Duodenal mucosa (tissue), 2 donors: ENCODE measurements around the gene METTL22.

Experiments
- H3K27ac ChIP-seq: one replicate; pipeline ENCODE4 v1.7.0; 2013; ENCODE audit warnings: low read depth, low read length
- H3K27me3 ChIP-seq, 2 donors: one replicate each; pipeline ENCODE4 v1.7.0; 2013; ENCODE audit warnings: low read length in 2 of 2, control low read depth in 1 of 2; ENCODE audit not compliant: insufficient read depth in 2 of 2, control insufficient read depth in 1 of 2
- H3K36me3 ChIP-seq, 2 donors: one replicate each; pipeline ENCODE4 v1.7.0; 2013; ENCODE audit warnings: low read length in 2 of 2, control low read depth in 1 of 2; ENCODE audit not compliant: insufficient read depth in 2 of 2, control insufficient read depth in 1 of 2
- H3K4me1 ChIP-seq, 2 donors: one replicate each; pipeline ENCODE4 v1.7.0; 2013; ENCODE audit warnings: low read length in 2 of 2, control low read depth in 1 of 2; ENCODE audit not compliant: insufficient read depth in 2 of 2, control insufficient read depth in 1 of 2
- H3K4me3 ChIP-seq, 2 donors: one replicate each; pipeline ENCODE4 v1.7.0; 2013; ENCODE audit warnings: low read length in 2 of 2, low read depth in 1 of 2
- H3K9ac ChIP-seq, 2 donors: one replicate each; pipeline ENCODE4 v1.7.0; 2013; ENCODE audit warnings: low read length in 2 of 2, low read depth in 1 of 2
- H3K9me3 ChIP-seq, 2 donors: one replicate each; pipeline ENCODE4 v1.7.0; 2013; ENCODE audit warnings: low read length in 2 of 2, control low read depth in 1 of 2; ENCODE audit not compliant: control insufficient read depth in 1 of 2

METTL22 gene

DNA sequence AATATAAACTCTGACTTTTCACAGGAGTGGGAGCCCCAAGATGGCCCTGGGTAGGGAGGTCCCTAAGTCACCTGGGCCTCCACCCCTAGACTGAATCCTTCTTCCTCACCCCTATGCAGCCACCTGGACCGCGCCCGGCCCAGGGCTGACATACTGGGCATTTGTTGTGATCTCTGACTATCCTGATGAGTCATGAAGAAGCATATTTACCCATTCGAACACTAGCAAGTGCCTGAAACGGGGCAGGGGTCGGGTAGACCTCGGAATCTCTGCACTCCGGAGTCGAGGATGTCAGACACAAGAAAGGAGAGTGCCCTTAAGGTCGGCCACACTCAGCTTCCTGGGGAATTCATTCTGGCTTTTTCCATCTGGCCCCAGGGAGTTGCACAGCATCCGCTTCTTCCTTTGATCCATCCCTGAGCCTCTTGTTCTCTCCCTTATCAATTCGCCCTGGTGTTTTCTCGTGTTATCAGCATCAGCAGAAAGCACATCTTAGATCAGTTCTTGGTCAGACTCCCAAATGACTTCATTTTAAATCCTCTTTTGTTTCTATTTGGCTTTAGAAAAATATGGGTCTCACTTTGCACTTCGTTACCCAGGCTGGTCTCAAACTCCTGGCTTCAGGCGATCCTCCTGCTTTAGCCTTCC, 10.4 kb downstream of the METTL22 start:
- Histone ChIP-seq H3K4me1 (no peaks in the 10 kb centered on the region), H3K9me3 (no peaks in the 10 kb centered on the region), H3K36me3 (peaks cover 45 to 87% of the 10 kb centered on the region in 2 donors), H3K9ac (no peak overlapping the region), H3K27ac (no peak overlapping the region), H3K27me3 (no peaks in the 10 kb centered on the region), H3K4me3 (no peak overlapping the region)

DNA sequence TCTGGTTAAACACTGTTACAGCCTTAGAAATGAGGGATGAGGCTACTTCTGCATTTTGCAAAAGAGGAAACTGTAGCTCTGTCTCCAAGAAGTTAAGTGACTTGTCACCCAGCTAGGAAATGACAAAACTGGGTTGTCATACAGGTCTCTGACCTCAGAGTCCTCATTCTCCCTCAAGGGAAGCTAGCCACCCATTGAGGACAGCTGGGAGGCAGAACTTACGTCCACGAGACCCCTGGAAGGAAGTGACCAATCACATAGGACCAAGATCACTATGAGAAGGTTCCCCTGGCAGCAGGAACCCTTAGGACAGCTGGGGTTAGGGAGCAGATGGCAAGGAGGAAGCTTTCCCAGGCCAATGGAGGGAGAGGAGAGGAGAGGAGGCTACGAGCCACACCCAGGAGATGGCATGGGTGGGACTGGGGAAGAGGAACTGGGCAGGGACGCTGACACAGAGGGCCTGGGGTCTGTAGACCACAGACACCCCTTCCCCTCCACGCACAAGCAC, 11.2 kb downstream of the METTL22 start:
- H3K9ac ChIP-seq: no peak overlapping the region
- H3K4me3 ChIP-seq: no peak overlapping the region
- peak overlapping the region; percentile 38 for H3K27ac ChIP-seq
- no peaks in the 10 kb centered on the region for H3K9me3 ChIP-seq
- peaks cover 40 to 87% of the 10 kb centered on the region in 2 donors for H3K36me3 ChIP-seq
- H3K4me1 ChIP-seq: no peaks in the 10 kb centered on the region
- no peaks in the 10 kb centered on the region for H3K27me3 ChIP-seq

DNA sequence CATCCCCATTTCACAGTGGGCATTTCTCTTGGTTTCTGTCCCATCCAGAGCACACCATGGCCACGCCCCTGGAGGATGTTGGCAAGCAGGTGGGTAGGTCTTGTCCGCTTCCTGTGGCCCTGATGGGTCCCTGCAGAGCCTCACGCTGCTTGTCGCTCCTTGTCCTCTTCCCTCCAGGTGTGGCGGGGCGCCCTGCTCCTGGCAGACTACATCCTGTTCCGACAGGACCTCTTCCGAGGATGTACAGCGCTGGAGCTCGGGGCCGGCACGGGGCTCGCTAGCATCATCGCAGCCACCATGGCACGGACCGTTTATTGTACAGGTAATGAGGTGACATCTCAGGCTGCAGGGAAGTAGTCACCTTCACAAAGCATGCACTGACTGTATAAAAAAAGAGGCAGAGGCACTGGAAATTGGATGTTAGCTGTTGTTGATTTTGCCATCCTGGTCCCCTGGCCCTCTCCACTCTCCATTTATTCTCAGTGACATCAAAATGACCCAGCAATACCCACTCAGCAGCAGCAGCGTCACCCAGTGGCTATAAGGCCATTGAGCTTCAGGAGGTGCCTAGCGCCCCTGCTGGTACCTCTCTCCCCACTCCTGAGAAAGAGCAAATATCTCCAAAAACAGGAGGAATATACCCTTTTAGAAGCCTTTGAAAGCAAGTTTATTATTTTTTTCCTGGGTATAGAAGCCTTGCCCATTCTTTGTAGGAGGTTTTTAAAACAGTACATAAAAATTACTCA, 13.7 kb downstream of the METTL22 start:
- no peaks in the 10 kb centered on the region for H3K27me3 ChIP-seq
- H3K36me3 ChIP-seq: peaks cover 29 to 86% of the 10 kb centered on the region in 2 donors
- H3K4me3 ChIP-seq: no peak overlapping the region
- no peaks in the 10 kb centered on the region for H3K4me1 ChIP-seq
- no peak overlapping the region for H3K27ac ChIP-seq
- no peaks in the 10 kb centered on the region for H3K9me3 ChIP-seq
- H3K9ac ChIP-seq: no peak overlapping the region

DNA sequence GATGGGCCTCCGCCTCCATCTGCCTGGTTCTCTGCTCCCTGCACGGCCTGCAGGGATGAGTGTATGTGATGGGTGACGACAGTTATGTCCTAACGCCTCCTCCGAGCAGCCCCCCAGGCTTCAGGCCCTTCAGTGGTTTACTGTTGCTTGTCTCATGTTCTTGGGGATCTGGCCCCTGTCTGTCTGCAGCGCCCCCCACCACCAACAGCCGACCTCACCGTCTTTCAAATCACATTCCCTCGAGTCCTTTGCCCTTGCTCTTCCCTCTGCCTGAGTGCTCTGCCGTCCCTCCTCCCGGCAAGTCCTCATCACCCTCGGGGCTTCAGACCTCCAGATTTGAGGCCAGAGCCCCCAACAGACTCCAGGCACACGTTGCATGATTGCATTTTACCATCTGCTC, 18.2 kb downstream of the METTL22 start:
- Histone ChIP-seq H3K9ac (no peak overlapping the region), H3K36me3 (peaks cover 34 to 92% of the 10 kb centered on the region in 2 donors), H3K4me1 (no peaks in the 10 kb centered on the region), H3K27me3 (no peaks in the 10 kb centered on the region), H3K4me3 (no peak overlapping the region), H3K27ac (no peak overlapping the region), H3K9me3 (no peaks in the 10 kb centered on the region)

DNA sequence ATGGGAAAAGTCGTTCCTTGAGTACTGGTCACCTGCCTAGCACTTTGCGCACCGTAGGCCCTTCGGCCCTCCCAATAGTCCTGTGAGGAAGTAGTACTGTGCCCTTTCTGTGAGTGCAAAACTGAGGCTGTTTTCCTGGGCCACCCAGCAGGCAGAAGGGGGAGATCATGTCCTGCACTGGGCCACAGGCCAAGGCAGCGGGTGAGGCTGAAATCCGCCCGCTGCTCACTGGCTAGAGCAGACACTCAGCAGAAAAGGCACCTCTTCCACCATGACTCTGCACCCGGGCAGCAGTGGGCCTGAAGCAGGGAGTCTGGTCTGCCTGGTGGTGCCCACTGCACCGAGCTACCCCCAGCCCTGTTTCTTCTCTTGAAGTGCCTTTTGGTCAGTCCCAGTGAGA, 20.2 kb downstream of the METTL22 start:
- no peak overlapping the region for H3K27ac ChIP-seq
- no peaks in the 10 kb centered on the region for H3K4me1 ChIP-seq
- no peak overlapping the region for H3K9ac ChIP-seq
- H3K27me3 ChIP-seq: no peaks in the 10 kb centered on the region
- no peaks in the 10 kb centered on the region for H3K9me3 ChIP-seq
- H3K4me3 ChIP-seq: no peak overlapping the region
- peaks cover 41 to 94% of the 10 kb centered on the region in 2 donors for H3K36me3 ChIP-seq

DNA sequence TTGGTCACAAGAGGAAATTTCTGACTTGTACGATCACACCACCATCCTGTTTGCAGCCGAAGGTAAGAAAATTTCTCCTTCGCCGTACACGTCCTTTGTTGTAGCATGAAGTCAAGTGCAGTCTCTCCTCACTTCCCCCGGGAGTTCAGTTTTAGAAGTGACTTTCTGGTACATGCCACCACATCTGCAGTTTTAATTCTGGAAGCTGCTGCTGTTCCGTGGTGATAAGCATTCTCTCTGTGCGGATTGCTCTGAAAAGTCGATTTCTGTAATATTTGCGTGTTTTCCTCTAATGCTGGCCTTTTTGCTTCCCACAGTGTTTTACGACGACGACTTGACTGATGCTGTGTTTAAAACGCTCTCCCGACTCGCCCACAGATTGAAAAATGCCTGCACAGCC, 20.6 kb downstream of the METTL22 start:
- peaks cover 46 to 94% of the 10 kb centered on the region in 2 donors for H3K36me3 ChIP-seq

DNA sequence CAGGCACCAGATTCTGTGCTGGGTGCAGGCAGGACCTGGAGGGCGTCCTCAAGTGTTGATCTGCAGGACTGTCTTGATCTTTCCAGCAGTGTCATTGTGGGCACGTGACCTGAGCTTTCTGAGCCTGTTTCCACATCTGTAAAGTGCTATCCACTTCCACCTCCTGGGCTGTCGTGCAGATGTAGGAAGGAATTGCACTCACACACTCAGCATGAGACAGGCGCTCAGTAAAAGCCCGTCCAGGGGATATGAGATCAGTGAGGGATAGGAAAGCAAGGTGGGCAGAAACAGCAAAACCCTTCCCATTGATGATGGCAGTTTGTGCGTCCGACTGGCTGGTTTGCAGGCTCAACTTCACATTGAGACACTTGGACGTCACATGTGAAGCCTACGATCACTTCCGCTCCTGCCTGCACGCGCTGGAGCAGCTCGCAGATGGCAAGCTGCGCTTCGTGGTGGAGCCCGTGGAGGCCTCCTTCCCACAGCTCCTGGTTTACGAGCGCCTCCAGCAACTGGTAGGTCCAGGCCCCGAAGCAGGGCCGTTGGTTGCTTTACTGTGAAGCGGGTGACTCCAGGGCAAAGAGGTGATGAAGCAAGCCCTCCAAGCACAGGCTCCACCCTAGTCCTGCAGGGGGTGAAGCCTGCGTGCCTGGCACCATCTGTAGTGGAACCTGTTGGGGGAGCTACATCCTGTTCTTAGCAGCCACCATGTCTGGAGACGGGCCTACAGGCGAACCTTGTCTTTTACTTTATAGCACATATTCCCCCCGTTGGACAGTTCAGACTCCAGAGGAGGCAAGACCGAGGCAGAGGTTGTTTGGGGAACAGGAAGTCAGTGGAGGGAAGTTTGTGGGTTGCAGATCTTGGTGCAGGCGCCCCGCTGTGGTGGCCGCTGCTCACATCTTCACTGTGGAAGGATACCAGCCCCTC, 23.0 kb downstream of the METTL22 start:
- H3K9me3 ChIP-seq: no peaks in the 10 kb centered on the region
- no peak overlapping the region for H3K4me3 ChIP-seq
- H3K9ac ChIP-seq: no peak overlapping the region
- H3K27ac ChIP-seq: no peak overlapping the region
- H3K4me1 ChIP-seq: no peaks in the 10 kb centered on the region
- H3K27me3 ChIP-seq: no peaks in the 10 kb centered on the region
- H3K36me3 ChIP-seq: peaks cover 38 to 80% of the 10 kb centered on the region in 2 donors

More for the DNA sequence above, 20.6 kb downstream of the METTL22 start:
- Histone ChIP-seq H3K27ac (no peak overlapping the region), H3K4me3 (no peak overlapping the region), H3K9ac (no peak overlapping the region), H3K9me3 (no peaks in the 10 kb centered on the region), H3K27me3 (no peaks in the 10 kb centered on the region), H3K4me1 (no peaks in the 10 kb centered on the region)

DNA sequence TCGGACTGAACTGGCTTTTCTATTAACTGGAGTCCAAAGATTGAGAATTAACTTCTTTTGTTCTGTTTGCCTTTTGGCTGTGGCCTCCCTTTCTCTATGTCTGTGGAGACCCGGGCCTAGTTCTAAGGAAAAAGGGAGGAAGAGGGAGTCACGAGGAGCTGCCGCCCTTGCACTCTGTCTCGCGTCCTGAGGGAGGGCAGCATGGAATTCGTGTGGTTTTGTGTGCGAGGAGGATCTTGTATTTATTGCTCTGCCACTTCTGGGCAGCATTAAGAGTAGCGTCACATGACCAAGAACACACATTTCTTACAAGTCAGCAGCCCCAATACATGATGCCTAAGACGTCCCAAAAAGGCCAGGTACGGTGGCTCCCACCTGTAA, 23.6 kb downstream of the METTL22 start:
- Histone ChIP-seq H3K4me3 (no peak overlapping the region), H3K36me3 (peaks cover 38 to 73% of the 10 kb centered on the region in 2 donors), H3K9me3 (no peaks in the 10 kb centered on the region), H3K9ac (no peak overlapping the region), H3K4me1 (no peaks in the 10 kb centered on the region), H3K27ac (no peak overlapping the region), H3K27me3 (no peaks in the 10 kb centered on the region)

DNA sequence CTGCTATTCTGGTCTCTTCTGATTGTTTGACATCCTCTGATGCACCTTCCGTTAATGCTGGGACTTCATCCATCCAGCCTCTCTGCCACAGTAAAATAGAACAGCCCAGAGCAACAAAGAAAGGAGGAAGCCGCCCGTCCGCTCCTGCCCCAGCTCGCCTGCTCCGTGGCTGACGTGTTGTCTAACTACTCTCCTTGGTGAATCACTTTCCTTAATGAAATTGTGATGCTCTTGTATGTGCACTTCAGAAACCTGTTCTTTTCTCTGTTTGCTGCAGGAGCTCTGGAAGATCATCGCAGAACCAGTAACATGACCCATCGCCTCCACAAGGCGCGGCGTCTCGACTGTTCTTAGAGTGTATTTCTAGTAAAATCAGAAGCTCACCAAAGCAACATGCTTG, 24.3 kb downstream of the METTL22 start:
- Histone ChIP-seq H3K27ac (no peak overlapping the region), H3K36me3 (peaks cover 38 to 71% of the 10 kb centered on the region in 2 donors), H3K27me3 (no peaks in the 10 kb centered on the region), H3K4me3 (no peak overlapping the region), H3K9ac (no peak overlapping the region), H3K9me3 (no peaks in the 10 kb centered on the region), H3K4me1 (no peaks in the 10 kb centered on the region)
